Esophagus (tissue), 2 donors: ENCODE measurements around the gene QRFP. TPM values are rescaled to one million over a fixed set of nuclear protein-coding genes. Genes with fewer than 3 reads are reported as not detected.

Source experiments
- H3K27ac ChIP-seq, 2 donors: one replicate each; pipeline ENCODE4 v1.5.1; 2013; ENCODE audit warnings: low read depth in 2 of 2, mild to moderate bottlenecking in 2 of 2, inconsistent platforms in 1 of 2, low read length in 1 of 2, moderate library complexity in 1 of 2
- H3K27me3 ChIP-seq, 2 donors: one replicate each; pipeline ENCODE4 v1.6.1; 2013; ENCODE audit warnings: low read length in 2 of 2, control low read depth in 1 of 2, mild to moderate bottlenecking in 1 of 2; ENCODE audit not compliant: insufficient read depth in 2 of 2, control insufficient read depth in 1 of 2
- H3K36me3 ChIP-seq, 2 donors: one replicate each; pipeline ENCODE4 v1.6.1; 2013; ENCODE audit warnings: low read length in 1 of 2; ENCODE audit not compliant: control insufficient read depth in 2 of 2, insufficient read depth in 2 of 2
- H3K4me1 ChIP-seq, 2 donors: one replicate each; pipeline ENCODE4 v1.6.1; 2013; ENCODE audit warnings: low read length in 1 of 2; ENCODE audit not compliant: control insufficient read depth in 2 of 2, insufficient read depth in 2 of 2
- H3K4me3 ChIP-seq, 2 donors: one replicate each; pipeline ENCODE4 v1.5.1; 2013; ENCODE audit warnings: low read length in 2 of 2, mild to moderate bottlenecking in 2 of 2, low read depth in 1 of 2, moderate library complexity in 1 of 2
- H3K9me3 ChIP-seq, 2 donors: one replicate each; pipeline ENCODE4 v1.6.1; 2013; ENCODE audit warnings: mild to moderate bottlenecking in 2 of 2, low read depth in 1 of 2, low read length in 1 of 2, moderate library complexity in 1 of 2; ENCODE audit not compliant: control insufficient read depth in 2 of 2, insufficient read depth in 1 of 2
- WGBS, 2 donors: extraction: QIAGEN DNeasy Blood & Tissue Kit; methylation state at CpG; one replicate each; pipeline ENCODE4 v1.1.7; 2013; 5-methylcytosine and 5-hydroxymethylcytosine counted together
- polyA plus RNA-seq, 2 donors: library from polyadenylated mRNA; stranded (reverse); fragments of 200-250 nt; gene quantifications; one replicate each; pipeline ENCODE4 v1.2.3, GENCODE V29; 2013
- donor health status: healthy with polysubstance abuse.
- donor health status: Bipolar disorder and iron deficiency.

Gene QRFP
- polyA plus RNA-seq, 2 donors = 0.08 to 0.16 TPM

GRCh38 chr9:130904070-130905044 is 7.7 kb upstream of the QRFP start:
- Histone ChIP-seq H3K4me1 (no peaks in the 10 kb centered on the region), H3K27ac (no peak overlapping the region), H3K27me3 (no peaks in the 10 kb centered on the region), H3K4me3 (no peak overlapping the region), H3K9me3 (no peaks in the 10 kb centered on the region), H3K36me3 (no peaks in the 10 kb centered on the region)
- WGBS, 2 donors = 82 to 83% methylated on average over 48 of the region's 48 CpGs

GRCh38 chr9:130903194-130904069 is 6.8 kb upstream of the QRFP start:
- H3K4me3 ChIP-seq = no peak overlapping the region
- no peaks in the 10 kb centered on the region for H3K36me3 ChIP-seq
- no peaks in the 10 kb centered on the region for H3K9me3 ChIP-seq
- H3K27ac ChIP-seq = no peak overlapping the region
- 68 to 70% methylated on average over 25 of the region's 25 CpGs for WGBS, 2 donors
- H3K4me1 ChIP-seq = no peaks in the 10 kb centered on the region
- no peaks in the 10 kb centered on the region for H3K27me3 ChIP-seq

GRCh38 chr9:130902204-130903185 is 5.9 kb upstream of the QRFP start:
- Histone ChIP-seq H3K27ac (no peak overlapping the region), H3K27me3 (no peaks in the 10 kb centered on the region), H3K9me3 (no peaks in the 10 kb centered on the region), H3K4me1 (no peaks in the 10 kb centered on the region), H3K4me3 (no peak overlapping the region), H3K36me3 (no peaks in the 10 kb centered on the region)
- WGBS, 2 donors = 77 to 80% methylated on average over 27 of the region's 27 CpGs

GRCh38 chr9:130901498-130902203 is 5.0 kb upstream of the QRFP start:
- Histone ChIP-seq H3K4me3 (no peak overlapping the region), H3K9me3 (no peaks in the 10 kb centered on the region), H3K36me3 (no peaks in the 10 kb centered on the region), H3K4me1 (no peaks in the 10 kb centered on the region), H3K27me3 (no peaks in the 10 kb centered on the region), H3K27ac (no peak overlapping the region)
- WGBS, 2 donors = 55 to 57% methylated on average over 16 to 17 of the region's 17 CpGs

- no peaks in the 10 kb centered on the region for H3K27me3 ChIP-seq
- no peaks in the 10 kb centered on the region for H3K9me3 ChIP-seq
- H3K27ac ChIP-seq = no peak overlapping the region
- WGBS, 2 donors = 69 to 73% methylated on average over 17 of the region's 17 CpGs
- H3K4me3 ChIP-seq = no peak overlapping the region
- H3K4me1 ChIP-seq = peaks cover 0 to 1% of the 10 kb centered on the region in 2 donors
- H3K36me3 ChIP-seq = no peaks in the 10 kb centered on the region
Observed at GRCh38 chr9:130900701-130901497, 4.3 kb upstream of the QRFP start.

- no peaks in the 10 kb centered on the region for H3K9me3 ChIP-seq
- H3K36me3 ChIP-seq = no peaks in the 10 kb centered on the region
- no peaks in the 10 kb centered on the region for H3K27me3 ChIP-seq
- peaks cover 3 to 5% of the 10 kb centered on the region in 2 donors for H3K4me1 ChIP-seq
- 53 to 55% methylated on average over 25 of the region's 25 CpGs for WGBS, 2 donors
- no peak overlapping the region for H3K4me3 ChIP-seq
- H3K27ac ChIP-seq = no peak overlapping the region
Observed at GRCh38 chr9:130899051-130899748, 2.6 kb upstream of the QRFP start.

GRCh38 chr9:130898552-130898852 is 1.9 kb upstream of the QRFP start:
- Histone ChIP-seq H3K4me1 (peaks cover 4 to 8% of the 10 kb centered on the region in 2 donors), H3K9me3 (no peaks in the 10 kb centered on the region), H3K4me3 (no peak overlapping the region), H3K27me3 (no peaks in the 10 kb centered on the region), H3K36me3 (no peaks in the 10 kb centered on the region), H3K27ac (no peak overlapping the region)
- 34 to 37% methylated on average over 4 of the region's 4 CpGs for WGBS, 2 donors
